Stimulated activated memory B cell treated with anti-CD40 and anti-IgM and Interleukin-4, amounts not matched to agents 10 μg/mL and 1 μg/mL and 100 μg/mL, for 72 hours (primary cell): ENCODE data around the gene TDP1.
A peak's percentile ranks its signal among the peaks of the same experiment; 100 is the strongest.
"Not testable (repeated sequence)": the region's sequence is repeated elsewhere in the genome, so short reads cannot be mapped to it uniquely, and the experiment has no call there.

Source experiments
- ATAC-seq: fragments of 150-1000 bp; cut with Tn5 transposase; 2 replicates; pipeline ENCODE4 v1.10.0; 2021
- H3K27ac Mint-ChIP-seq: one replicate; pipeline ENCODE4 v1.8.0; 2022; ENCODE audit warnings: mild to moderate bottlenecking, mixed read lengths
- H3K27me3 Mint-ChIP-seq: one replicate; pipeline ENCODE4 v1.8.0; 2022; ENCODE audit warnings: mixed read lengths
- H3K36me3 Mint-ChIP-seq: one replicate; pipeline ENCODE4 v1.8.0; 2022; ENCODE audit warnings: mixed read lengths
- H3K4me1 Mint-ChIP-seq: one replicate; pipeline ENCODE4 v1.8.0; 2022; ENCODE audit warnings: mixed read lengths
- H3K4me3 Mint-ChIP-seq: one replicate; pipeline ENCODE4 v1.8.0; 2022; ENCODE audit warnings: mild to moderate bottlenecking, moderate library complexity, mixed read lengths
- H3K9me3 Mint-ChIP-seq: one replicate; pipeline ENCODE4 v1.8.0; 2022; ENCODE audit warnings: mixed read lengths

The TDP1 gene

DNA sequence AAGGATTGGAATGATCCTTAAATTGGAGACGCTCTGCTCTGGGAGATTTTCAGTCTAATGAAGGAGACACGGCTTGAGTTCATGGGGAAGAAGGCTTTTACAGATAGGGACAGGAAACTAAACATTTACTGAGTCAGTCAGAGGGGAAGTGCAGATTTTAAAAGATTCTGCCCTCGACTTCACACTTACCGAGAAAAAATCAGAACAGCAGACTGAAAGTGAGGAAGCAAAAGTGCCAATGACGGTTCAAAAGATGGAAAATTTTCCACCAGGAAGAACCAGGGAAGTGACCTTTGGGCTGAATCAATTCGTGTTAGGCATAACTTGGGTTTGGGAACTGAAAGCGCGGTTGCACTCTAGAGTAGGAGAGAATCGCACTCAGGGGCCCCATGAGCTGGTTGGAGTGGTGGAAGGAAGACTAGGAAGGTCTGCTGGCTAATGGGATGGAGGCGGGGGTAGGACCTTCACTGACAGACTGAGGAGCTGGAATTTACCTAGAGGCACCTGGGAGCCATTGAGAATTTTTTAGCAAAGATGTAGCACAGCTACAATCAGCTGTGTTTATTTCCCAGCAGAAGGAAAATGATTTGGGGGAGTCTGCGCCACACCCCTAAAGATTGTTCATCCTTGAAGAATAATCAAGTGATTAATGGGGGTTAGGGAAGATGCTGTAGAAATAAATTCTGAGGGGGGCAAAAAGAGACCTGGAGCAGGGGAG is 107.3 kb downstream of the TDP1 start:
- Mint-ChIP-seq H3K27ac (no peak overlapping the region), H3K27me3 (peaks cover 66% of the 10 kb centered on the region), H3K4me1 (peaks cover 38% of the 10 kb centered on the region), H3K4me3 (peak overlapping the region; percentile 81), H3K9me3 (peaks cover 10% of the 10 kb centered on the region), H3K36me3 (no peaks in the 10 kb centered on the region)
- ATAC-seq, result no peak

DNA sequence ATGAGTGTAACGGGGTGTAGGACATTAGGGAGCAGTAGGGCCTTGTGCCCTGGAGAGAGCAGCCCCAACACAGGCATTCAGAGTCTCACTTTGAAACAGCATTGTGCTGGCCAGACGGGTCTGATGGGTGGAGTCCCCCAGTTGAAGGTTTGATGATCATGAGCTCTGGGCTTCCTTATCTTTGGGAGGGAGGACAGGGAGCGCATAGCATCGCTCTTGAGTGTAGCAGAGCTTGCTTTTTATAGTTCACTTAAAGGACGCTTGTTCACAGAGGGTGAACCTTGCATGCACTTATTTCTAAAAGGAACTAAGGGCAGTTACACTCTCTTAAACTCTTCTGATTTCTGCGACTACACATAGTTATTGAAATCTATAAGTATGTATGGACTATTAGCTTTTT is 116.6 kb downstream of the TDP1 start:
- ATAC-seq, result peak; percentile 49
- Mint-ChIP-seq H3K4me1 (no peaks in the 10 kb centered on the region), H3K9me3 (no peaks in the 10 kb centered on the region), H3K27me3 (peaks cover 17% of the 10 kb centered on the region), H3K4me3 (no peak overlapping the region), H3K27ac (no peak overlapping the region), H3K36me3 (no peaks in the 10 kb centered on the region)

DNA sequence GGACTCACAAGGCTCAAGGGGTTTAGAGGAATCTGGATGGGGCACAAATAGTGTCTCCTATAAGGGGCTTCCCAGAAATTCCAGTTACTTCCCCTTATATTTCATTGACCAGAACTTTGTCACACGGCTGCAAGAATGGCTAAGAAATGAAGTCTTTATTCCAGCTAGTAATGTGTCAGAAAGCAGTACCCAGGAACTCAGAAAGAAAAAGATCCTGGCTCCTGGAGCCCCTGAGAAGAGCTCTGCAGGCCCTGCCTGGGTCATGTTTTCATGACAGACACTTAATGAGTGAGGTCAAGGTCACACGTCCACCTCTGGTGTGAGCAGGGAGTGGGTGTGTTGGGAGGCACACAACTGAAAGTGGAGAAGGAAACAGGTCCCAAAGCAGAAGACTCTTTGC is 123.8 kb downstream of the TDP1 start:
- Mint-ChIP-seq H3K4me3 (no peak overlapping the region), H3K27me3 (peaks cover 45% of the 10 kb centered on the region), H3K27ac (no peak overlapping the region)

DNA sequence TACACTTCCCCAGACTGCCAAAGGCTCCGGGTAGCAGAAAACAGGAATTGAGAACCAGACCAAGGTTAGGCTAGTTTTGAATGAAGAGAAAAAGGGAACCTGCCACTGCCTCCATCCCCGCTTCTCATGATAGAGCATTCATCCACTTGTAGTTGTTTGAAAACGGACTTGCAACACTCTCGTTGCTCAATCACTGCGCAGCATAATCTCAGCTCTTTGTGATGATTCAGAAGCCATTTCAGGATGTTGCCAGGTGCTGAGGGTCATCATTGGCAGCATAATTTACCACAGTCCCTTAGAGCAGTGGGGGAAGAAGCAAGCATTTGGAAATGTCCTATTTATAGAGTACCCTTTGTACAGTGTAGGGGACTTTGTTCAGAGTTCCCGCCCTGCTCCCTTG is 131.7 kb downstream of the TDP1 start:
- Mint-ChIP-seq H3K4me1 (no peaks in the 10 kb centered on the region), H3K27ac (no peak overlapping the region), H3K27me3 (peaks cover 14% of the 10 kb centered on the region), H3K36me3 (no peaks in the 10 kb centered on the region), H3K4me3 (no peak overlapping the region), H3K9me3 (no peaks in the 10 kb centered on the region)
- peak; percentile 75 for ATAC-seq

More for the DNA sequence above, 123.8 kb downstream of the TDP1 start:
- Mint-ChIP-seq H3K36me3 (no peaks in the 10 kb centered on the region), H3K4me1 (no peaks in the 10 kb centered on the region), H3K9me3 (no peaks in the 10 kb centered on the region)
- ATAC-seq, result no peak

DNA sequence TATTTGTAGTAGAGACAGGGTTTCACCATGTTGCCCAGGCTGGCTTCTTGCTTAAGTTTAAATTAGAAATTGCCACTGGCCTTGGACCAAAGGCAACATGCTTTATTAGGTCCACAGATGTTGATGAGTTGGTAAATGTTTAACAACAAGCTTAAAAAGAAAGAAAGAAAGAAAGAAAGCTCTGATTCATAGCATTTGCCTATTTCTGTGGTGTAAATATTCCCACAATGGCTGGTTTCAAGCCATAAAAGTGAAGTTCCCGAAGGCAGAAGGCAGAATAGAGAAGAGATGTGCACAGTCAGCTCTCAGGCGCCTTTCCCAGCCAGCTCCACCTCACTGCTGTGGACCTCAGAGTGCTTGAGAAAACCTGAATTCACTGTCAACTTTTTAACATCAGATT is 132.4 kb downstream of the TDP1 start:
- H3K4me3 Mint-ChIP-seq, result no peak overlapping the region
- no peak overlapping the region for H3K27ac Mint-ChIP-seq
- ATAC-seq, result no peak
- no peaks in the 10 kb centered on the region for H3K36me3 Mint-ChIP-seq
- H3K4me1 Mint-ChIP-seq, result no peaks in the 10 kb centered on the region
- H3K9me3 Mint-ChIP-seq, result no peaks in the 10 kb centered on the region
- H3K27me3 Mint-ChIP-seq, result peaks cover 21% of the 10 kb centered on the region

- H3K36me3 Mint-ChIP-seq, H3K27ac Mint-ChIP-seq, H3K9me3 Mint-ChIP-seq, H3K4me3 Mint-ChIP-seq, ATAC-seq, H3K4me1 Mint-ChIP-seq: not testable (repeated sequence)
- peaks cover 26% of the 10 kb centered on the region for H3K27me3 Mint-ChIP-seq
Measured at GRCh38 chr14:90089486-90089885, 133.8 kb downstream of the TDP1 start.

DNA sequence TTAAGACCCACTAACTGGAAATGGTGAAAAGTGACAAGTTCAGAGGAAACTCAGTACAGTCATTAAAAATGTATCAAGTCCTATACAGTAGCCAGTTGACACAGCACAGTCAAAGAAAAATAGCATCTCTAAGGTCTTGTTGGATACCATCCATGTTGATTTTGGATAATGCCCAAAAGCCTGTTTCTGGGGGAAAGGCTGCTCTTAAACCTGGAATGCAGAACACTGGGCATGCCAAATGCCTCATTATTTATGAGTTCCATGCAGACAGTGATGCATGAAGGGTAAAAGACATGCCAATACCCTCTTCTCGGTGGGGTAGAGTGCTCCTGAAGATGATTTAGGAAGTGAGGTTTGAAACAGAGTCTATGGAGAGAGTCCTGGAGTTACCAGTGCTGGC is 135.7 kb downstream of the TDP1 start:
- Mint-ChIP-seq H3K4me1 (no peaks in the 10 kb centered on the region), H3K36me3 (no peaks in the 10 kb centered on the region), H3K4me3 (no peak overlapping the region), H3K27ac (no peak overlapping the region), H3K9me3 (no peaks in the 10 kb centered on the region), H3K27me3 (peaks cover 26% of the 10 kb centered on the region)
- ATAC-seq, result no peak

GRCh38 chr14:90093942-90094595 is 138.3 kb downstream of the TDP1 start:
- Mint-ChIP-seq H3K4me1 (no peaks in the 10 kb centered on the region), H3K4me3 (no peak overlapping the region), H3K36me3 (no peaks in the 10 kb centered on the region), H3K9me3 (no peaks in the 10 kb centered on the region), H3K27me3 (peaks cover 19% of the 10 kb centered on the region), H3K27ac (no peak overlapping the region)
- no peak for ATAC-seq
